ENCODE measurements around the gene PRM3.

Gene PRM3

DNA sequence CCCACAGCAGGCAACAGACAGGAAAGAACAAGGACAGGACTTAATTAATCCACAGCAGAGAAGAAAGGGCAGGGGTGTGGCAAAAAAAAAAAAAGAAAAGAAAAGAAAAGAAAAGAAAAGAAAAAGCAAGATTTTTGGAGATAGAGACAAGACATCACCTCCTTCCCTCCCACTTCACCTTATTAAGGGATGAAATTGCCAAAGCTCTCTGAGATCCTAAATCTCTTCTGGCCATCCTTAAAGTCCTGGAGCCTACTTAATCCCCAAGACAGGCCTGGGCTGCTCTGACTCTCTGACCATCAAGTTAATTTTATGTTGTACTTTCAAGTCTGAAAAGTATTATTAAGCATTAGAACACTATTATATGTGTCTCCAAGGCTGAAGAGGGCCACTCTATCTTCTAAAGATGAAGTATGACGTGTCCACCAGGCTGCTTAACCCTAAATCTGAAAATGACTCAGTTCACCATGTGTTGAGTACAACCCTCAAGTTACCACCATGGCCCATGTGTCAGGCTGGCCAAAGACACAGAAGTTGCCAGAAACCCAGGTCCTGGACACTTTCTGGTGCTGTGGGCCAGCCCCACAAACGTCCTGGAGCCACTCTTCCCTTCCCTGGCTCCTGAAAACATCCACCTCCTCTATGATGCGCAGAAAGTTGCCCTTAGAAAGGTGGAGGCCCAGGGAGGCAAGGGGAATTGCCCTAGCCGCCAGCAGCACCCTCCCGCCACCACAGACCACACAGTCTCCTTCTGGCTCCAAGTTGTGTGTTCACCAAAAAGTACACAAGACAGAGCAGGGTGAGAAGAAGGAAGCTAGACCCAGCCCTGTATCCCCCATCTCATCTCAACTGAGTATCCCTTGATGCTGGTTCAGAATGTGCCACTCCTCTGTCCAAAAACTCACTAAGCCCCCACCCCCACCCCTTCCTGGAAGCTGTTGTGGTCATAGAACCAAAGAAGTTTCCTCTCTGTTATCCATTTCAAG, 20.1 kb downstream of the PRM3 start:
- Histone ChIP-seq H2AFZ (ENCODE audit: low read depth) (no peak overlapping the region), H4K20me1 (ENCODE audit: insufficient read depth) (no peaks in the 10 kb centered on the region), H3K27ac (no peak overlapping the region), H3K36me3 (ENCODE audit: insufficient read depth) (no peaks in the 10 kb centered on the region), H3K79me2 (ENCODE audit: insufficient read depth, low read depth) (no peaks in the 10 kb centered on the region), H3K4me1 (ENCODE audit: low read depth, poor library complexity, severe bottlenecking) (peaks cover 20% of the 10 kb centered on the region), H3K4me2 (no peak overlapping the region), H3K4me3 (IDR thresholded peaks at IDR 0.05; ENCODE audit: insufficient read depth, low read depth, low read length) (no peak overlapping the region), H3K9ac (no peak overlapping the region), H3K27me3 (ENCODE audit: insufficient read depth, low read depth) (no peaks in the 10 kb centered on the region)
- TF ChIP-seq, protein P1, sequence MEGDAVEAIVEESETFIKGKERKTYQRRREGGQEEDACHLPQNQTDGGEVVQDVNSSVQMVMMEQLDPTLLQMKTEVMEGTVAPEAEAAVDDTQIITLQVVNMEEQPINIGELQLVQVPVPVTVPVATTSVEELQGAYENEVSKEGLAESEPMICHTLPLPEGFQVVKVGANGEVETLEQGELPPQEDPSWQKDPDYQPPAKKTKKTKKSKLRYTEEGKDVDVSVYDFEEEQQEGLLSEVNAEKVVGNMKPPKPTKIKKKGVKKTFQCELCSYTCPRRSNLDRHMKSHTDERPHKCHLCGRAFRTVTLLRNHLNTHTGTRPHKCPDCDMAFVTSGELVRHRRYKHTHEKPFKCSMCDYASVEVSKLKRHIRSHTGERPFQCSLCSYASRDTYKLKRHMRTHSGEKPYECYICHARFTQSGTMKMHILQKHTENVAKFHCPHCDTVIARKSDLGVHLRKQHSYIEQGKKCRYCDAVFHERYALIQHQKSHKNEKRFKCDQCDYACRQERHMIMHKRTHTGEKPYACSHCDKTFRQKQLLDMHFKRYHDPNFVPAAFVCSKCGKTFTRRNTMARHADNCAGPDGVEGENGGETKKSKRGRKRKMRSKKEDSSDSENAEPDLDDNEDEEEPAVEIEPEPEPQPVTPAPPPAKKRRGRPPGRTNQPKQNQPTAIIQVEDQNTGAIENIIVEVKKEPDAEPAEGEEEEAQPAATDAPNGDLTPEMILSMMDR (conservative IDR thresholded peaks at IDR 0.05; ENCODE audit: low read depth, low read length), result no peak

DNA sequence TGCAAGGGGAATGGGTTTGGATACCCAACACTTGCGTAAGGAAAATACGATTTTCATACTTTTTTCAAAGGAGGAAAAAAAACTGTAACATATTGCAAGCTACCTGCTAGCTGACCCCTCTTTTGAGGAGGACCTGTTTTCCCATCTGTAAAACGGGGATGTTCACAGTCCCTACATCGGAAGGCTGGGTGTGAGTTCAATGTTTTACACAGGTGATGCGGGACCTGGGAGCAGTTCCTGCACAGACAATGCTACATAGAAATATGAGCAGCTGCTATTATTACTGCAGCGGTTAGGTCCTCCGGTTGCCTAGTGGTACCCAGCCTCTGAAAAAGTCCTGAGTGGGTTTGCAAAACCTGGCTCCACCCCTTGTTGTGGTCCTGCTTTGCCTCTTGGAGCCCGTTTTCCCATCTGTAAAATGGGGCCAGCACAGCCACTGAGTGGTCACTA, 20.9 kb downstream of the PRM3 start:
- Histone ChIP-seq H3K27me3 (ENCODE audit: insufficient read depth, low read depth) (no peaks in the 10 kb centered on the region), H3K4me3 (IDR thresholded peaks at IDR 0.05; ENCODE audit: insufficient read depth, low read depth, low read length) (no peak overlapping the region), H3K4me1 (ENCODE audit: low read depth, poor library complexity, severe bottlenecking) (peaks cover 12% of the 10 kb centered on the region), H3K4me2 (no peak overlapping the region), H3K79me2 (ENCODE audit: insufficient read depth, low read depth) (no peaks in the 10 kb centered on the region), H4K20me1 (ENCODE audit: insufficient read depth) (no peaks in the 10 kb centered on the region), H3K27ac (no peak overlapping the region), H2AFZ (ENCODE audit: low read depth) (no peak overlapping the region), H3K9ac (no peak overlapping the region), H3K36me3 (ENCODE audit: insufficient read depth) (no peaks in the 10 kb centered on the region)
- TF ChIP-seq, protein P1 (conservative IDR thresholded peaks at IDR 0.05; ENCODE audit: low read depth, low read length), result no peak

DNA sequence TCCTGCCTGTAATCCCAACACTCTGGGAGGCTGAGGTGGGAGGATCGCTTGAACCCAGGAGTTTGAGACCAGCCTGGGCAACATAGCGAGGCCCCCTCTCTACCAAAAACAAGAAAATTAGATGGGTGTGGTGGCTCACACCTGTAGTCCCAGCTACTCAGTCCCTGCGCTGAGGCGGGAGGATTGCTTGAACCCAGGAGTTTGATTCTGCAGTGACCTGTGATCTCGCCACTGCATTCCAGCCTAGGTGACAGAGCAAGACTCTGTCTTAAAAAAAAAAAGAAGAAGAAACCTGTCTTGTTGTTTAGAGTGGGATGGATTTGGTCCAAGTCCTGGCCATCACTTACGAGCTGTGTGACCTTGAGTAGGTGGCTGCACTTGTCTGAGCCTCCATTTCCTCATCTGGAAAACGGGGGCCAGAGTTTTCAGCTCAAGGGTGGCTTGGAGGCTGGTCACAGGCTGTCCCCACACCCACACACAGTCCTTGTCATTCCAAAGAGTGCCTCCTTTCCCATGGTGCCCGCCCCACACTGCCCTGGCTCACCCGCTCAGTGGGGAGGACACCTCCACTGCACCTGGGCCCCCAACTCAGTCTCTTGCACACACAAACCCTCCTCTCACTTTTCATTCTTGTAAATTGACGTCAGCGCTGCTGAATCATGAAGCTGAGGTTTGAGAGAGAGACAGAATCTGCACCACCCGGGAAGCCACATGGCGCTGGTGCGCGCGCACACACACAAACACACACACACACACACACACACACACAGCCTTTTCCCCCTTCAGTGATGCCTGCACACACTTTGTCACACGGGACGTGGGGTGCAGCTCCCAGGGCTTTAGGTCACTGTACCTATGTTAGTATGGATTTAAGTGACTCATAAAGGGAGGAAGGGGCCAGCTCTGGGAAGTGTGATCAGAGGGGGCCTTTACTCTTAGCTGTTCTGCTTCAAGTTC, 21.6 kb downstream of the PRM3 start:
- TF ChIP-seq, protein P1 (conservative IDR thresholded peaks at IDR 0.05; ENCODE audit: low read depth, low read length), result no peak
- H3K4me3 ChIP-seq (IDR thresholded peaks at IDR 0.05; ENCODE audit: insufficient read depth, low read depth, low read length), result no peak overlapping the region
- no peaks in the 10 kb centered on the region for H4K20me1 ChIP-seq (ENCODE audit: insufficient read depth)
- H3K9ac ChIP-seq, result no peak overlapping the region
- H3K27ac ChIP-seq, result no peak overlapping the region
- H3K79me2 ChIP-seq (ENCODE audit: insufficient read depth, low read depth), result no peaks in the 10 kb centered on the region
- no peak overlapping the region for H2AFZ ChIP-seq (ENCODE audit: low read depth)
- H3K4me1 ChIP-seq (ENCODE audit: low read depth, poor library complexity, severe bottlenecking), result peaks cover 6% of the 10 kb centered on the region
- H3K27me3 ChIP-seq (ENCODE audit: insufficient read depth, low read depth), result no peaks in the 10 kb centered on the region
- no peaks in the 10 kb centered on the region for H3K36me3 ChIP-seq (ENCODE audit: insufficient read depth)
- H3K4me2 ChIP-seq, result no peak overlapping the region

DNA sequence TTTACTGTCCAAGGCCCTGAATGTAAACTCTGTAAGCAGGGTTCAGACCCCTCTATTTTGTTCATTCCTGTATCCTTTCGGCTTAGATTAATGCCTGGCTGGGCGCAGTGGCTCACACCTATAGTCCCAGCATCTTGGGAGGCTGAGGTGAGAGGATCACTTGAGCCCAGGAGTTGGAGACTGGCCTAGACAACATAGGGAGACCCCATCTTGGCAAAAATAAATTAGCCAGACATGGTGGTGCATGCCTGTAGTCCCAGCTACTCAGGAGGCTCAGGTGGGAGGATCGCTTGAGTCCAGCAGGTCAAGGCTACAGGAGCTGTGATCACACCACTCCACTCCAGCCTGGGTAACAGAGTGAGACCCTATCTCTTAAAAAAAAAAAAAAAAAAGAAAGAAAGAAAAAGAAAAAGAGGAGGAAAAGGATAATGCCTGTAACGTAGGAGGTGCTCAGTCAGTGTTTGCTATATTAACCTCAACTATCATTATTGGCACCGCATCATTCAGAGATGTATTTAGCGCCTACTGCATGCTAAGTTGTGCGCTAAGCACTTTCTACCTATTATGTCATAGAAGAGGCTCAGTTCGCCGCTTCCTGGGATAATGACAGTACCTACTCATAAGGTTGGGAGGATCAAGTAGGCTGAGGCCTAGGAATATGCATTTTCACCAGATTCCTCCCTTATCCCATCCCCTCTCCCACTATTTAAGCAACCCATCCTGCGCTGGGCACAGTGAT, 22.5 kb downstream of the PRM3 start:
- Histone ChIP-seq H2AFZ (ENCODE audit: low read depth) (no peak overlapping the region), H4K20me1 (ENCODE audit: insufficient read depth) (no peaks in the 10 kb centered on the region), H3K79me2 (ENCODE audit: insufficient read depth, low read depth) (no peaks in the 10 kb centered on the region), H3K4me1 (ENCODE audit: low read depth, poor library complexity, severe bottlenecking) (peaks cover 13% of the 10 kb centered on the region), H3K27ac (no peak overlapping the region), H3K4me3 (IDR thresholded peaks at IDR 0.05; ENCODE audit: insufficient read depth, low read depth, low read length) (no peak overlapping the region), H3K27me3 (ENCODE audit: insufficient read depth, low read depth) (no peaks in the 10 kb centered on the region), H3K9ac (no peak overlapping the region), H3K4me2 (no peak overlapping the region), H3K36me3 (ENCODE audit: insufficient read depth) (no peaks in the 10 kb centered on the region)
- TF ChIP-seq, protein P1 (conservative IDR thresholded peaks at IDR 0.05; ENCODE audit: low read depth, low read length), result no peak
